CD4-positive, alpha-beta T cell treated with Interleukin-6 for 4 hours (primary cell): Measurements from ENCODE around the gene KLHDC10.
"Not testable (repeated sequence)": the region's sequence is repeated elsewhere in the genome, so short reads cannot be mapped to it uniquely, and the experiment has no call there.

Source experiments
- DNase-seq: peaks from one replicate; pipeline ENCODE4 v3.0.0-alpha.2; 2020; ENCODE audit warnings: mixed read lengths

The KLHDC10 gene, protein sequence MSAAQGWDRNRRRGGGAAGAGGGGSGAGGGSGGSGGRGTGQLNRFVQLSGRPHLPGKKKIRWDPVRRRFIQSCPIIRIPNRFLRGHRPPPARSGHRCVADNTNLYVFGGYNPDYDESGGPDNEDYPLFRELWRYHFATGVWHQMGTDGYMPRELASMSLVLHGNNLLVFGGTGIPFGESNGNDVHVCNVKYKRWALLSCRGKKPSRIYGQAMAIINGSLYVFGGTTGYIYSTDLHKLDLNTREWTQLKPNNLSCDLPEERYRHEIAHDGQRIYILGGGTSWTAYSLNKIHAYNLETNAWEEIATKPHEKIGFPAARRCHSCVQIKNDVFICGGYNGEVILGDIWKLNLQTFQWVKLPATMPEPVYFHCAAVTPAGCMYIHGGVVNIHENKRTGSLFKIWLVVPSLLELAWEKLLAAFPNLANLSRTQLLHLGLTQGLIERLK

GRCh38 chr7:130069978-130070860 is at the start of gene KLHDC10:
TSS of gene KLHDC10 (plus strand) at chr7:130070534. CDS start at chr7:130070644, 110 bp downstream.
- peak; percentile 95 for DNase-seq

GRCh38 chr7:130021105-130021834 is 49.1 kb upstream of the KLHDC10 start:
- DNase-seq = no peak

- no peak for DNase-seq
These were observed 48.2 kb upstream of the KLHDC10 start for GRCh38 chr7:130022115-130022514.

GRCh38 chr7:130022623-130023175 is 47.6 kb upstream of the KLHDC10 start:
- DNase-seq = no peak

DNA sequence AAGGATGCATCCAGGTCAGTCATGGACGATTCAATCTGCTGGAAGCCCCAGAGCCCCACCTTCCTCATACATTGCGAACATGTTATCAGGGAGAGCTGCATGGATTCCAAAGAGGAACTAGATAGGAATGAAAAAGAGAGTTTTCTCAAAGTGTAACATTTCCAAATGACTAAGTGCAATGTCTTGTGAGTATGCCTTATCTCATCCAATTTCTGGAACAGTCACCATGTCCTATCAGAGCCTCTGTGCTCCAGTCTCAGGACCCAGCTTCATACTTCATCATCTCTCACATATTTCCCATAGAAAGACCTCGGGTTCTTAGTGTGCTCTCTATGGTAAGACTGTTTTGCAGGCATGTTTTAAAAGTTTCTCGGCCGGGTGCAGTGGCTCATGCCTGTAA is 45.9 kb upstream of the KLHDC10 start:
- no peak for DNase-seq

DNA sequence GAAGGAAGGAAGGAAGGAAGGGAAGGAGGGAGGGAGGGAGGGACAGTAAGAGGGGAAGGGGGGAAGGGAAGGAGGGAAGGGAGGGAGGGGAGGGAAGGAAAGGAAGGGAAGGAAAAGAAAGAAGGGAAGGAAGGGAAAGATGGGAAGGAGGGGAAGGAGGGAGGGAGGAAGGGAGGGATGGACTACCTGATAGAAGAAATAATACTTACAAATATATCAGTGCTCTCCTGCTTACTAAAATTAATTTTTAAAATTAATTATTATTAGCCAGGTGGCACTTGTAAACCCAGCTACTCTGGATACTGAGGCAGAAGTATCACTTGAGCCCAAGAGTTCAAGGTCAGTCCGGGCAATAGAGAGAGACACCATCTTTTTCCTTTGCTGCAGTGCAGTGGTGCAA is 37.6 kb upstream of the KLHDC10 start:
- DNase-seq = no peak

- DNase-seq = no peak
These were observed 32.6 kb upstream of the KLHDC10 start for GRCh38 chr7:130037703-130038102.

GRCh38 chr7:130040576-130040975 is 29.8 kb upstream of the KLHDC10 start:
- DNase-seq = no peak

- no peak for DNase-seq
These were observed 22.5 kb upstream of the KLHDC10 start for GRCh38 chr7:130047831-130048230.

DNA sequence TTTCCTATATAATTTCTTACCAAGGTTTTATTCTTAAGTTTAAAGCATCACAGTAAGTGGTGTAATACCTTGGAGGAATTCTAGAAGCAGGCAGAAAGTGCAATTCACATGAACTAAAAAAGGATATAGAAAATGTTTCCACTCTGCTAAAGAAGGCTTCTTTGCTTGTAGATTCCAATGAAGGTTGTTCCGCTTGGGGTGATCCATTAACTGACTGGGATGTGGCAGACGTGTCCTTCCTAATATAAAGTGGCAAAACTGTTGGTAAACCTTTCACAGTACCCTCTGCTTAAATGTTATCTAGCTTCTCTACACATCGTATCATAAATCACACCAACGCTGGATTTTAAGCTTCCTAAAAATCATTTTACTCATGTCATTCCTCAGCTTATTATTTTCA is 21.4 kb upstream of the KLHDC10 start:
- no peak for DNase-seq

GRCh38 chr7:130052250-130052649 is 18.1 kb upstream of the KLHDC10 start:
- not testable (repeated sequence) for DNase-seq

DNA sequence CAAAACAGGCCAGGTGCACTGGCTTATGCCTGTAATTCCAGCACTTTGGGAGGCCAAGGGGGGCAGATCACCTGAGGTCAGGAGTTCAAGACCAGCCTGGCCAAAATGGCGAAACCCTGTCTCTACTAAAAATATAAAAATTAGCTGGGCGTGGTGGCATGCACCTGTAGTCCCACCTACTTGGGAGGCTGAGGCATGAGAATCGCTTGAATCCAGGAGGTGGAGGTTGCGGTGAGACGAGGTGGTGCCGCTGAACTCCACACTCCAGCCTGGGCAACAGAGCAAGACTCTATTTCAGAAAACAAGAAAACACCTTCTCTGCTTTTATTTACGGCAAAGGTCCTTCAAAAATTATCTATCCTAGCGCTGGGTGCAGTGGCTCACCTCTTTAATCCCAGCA is 15.1 kb upstream of the KLHDC10 start:
- DNase-seq = not testable (repeated sequence)

DNA sequence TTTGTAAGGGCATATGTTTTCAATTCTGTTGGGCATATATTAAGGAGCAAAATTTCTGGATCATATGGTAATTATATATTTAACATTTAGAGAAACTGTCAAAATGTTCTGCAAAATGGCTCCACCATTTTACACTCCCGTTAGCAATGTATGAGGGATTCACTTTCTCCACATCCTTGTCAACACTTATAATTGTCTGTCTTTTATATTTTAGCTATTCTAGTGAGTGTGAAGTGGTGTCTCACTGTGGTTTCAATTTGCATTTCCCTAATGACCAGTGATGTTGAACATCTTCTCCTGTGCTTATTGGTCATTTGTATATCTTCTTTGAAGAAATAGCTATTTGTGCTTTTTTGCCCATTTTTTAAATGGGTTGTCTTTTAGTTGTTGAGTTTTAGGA is 8.1 kb upstream of the KLHDC10 start:
- no peak for DNase-seq

DNA sequence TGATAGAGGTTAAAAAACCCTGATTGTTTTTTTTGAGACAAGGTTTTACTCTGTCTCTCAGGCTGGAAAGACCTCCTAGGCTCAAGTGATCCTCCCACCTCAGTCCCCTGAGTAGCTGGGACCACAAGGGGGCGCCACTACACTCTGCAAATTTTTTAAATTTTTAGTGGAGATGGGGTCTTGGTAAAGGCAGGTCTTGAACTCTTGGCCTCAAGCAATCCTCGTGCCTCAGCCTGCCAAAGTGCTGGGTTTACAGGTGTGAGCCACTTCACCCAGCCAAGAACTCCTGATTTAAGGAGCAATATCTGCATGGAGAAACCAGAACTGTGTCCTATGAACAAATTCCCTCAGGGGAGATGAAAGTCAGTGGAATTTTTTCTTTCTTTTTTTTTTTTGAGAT is 7.3 kb upstream of the KLHDC10 start:
- peak; percentile 72 for DNase-seq

- DNase-seq = not testable (repeated sequence)
These were observed 5.8 kb upstream of the KLHDC10 start for GRCh38 chr7:130064580-130064926.

DNA sequence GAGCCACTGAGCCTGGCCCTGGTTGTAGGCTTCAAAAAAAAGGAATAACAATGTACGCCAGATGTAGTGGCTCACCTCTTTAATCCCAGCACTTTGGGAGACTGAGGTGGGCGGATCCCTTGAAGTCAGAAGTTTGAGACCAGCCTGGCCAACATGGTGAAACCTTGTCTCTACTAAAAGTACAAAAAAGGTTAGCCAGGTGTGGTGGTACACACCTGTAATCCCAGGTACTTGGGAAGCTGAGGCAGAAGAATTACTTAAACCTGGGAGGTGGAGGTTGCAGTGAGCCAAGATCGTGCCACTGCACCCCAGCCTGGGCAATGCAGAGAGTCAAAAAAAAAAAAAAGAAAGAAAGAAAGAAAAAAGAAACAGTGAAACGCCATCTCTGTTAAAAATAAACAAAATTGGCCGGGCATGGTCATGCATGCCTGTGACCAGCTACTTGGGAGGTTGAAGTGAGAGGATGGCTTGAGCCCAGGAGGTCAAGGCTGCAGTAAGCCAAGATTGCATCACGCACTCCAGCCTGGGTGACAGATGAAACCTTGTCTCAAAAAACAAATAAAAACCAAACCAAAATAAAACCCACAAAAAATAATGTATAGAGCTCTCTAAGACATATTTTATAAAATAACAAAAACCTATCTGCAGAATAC is 4.7 kb upstream of the KLHDC10 start:
- DNase-seq = no peak

- no peak for DNase-seq
These were observed 956 bp upstream of the KLHDC10 start for GRCh38 chr7:130069179-130069977.

- no peak for DNase-seq
These were observed 708 bp downstream of the KLHDC10 start for GRCh38 chr7:130070861-130071622.

DNA sequence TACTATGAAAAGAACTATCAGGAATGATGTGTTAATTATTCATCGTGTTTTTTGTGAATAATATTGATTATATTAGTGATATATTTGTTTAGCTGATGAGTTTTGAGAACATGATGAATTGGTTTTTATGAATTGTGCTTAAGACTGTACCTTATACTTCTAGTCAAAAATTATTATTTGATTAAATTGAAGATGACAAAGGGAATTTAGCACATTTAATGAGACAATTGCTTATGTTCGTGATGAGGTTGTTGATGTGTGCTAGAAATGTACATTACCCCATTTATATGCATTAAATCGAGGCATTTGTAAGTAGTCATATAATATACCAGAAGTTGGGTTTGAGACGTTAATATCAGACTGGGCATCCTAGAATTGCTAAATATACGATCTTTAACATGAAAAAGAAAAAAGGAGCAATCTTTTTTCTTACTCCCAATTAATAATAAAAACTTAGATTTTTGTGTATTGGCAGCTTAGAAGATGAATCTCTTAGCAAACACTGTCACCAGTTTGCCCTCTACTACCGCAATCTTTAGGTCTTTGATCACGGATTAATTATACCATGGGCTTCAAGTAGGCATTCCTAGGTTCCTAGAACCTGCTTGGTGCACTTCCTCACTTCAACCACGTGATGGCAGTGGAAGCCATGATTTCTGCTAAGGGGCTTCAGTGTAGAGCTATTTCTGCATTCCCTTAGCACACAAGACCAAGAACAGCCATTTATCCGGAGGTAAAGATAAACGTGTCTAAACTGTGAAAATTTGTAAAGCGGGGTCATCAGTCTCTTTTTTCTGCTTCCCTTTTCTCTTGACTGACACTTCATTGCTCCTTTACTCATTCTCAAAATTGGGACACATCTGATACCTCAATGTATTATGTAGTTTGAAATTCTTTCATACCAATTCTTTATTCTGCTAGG is 1.6 kb downstream of the KLHDC10 start:
- DNase-seq = peak; percentile 63
